IMR-90 (cell line): ENCODE measurements around the gene TCN1. TPM values are rescaled to one million over a fixed set of nuclear protein-coding genes. Genes with fewer than 3 reads are reported as not detected.

ENCODE experiments used
- ATAC-seq: fragments of 200-7000 bp; cut with Tn5 transposase; 2 replicates; pipeline ENCODE4 v1.9.1; 2020; ENCODE audit warnings: low read depth, mild to moderate bottlenecking, moderate library complexity
- BruUV-seq: library from RNA; stranded (reverse); fragments of 400-500 nt; replicated peaks from 2 replicates; lab custom pipeline; 2021; lab: Mats Ljungman, UMichigan
- CTCF ChIA-PET: fragments of 300-600 bp; formaldehyde crosslinking; extraction: SDS; loops from one replicate; lab custom pipeline; 2021; ENCODE audit warnings: antibody characterized with exemption; lab: Yijun Ruan, JAX
- POLR2A ChIA-PET: fragments of 300-600 bp; sonication (Branson Sonifier 250); formaldehyde crosslinking; loops from one replicate; lab custom pipeline; 2022; ENCODE audit warnings: antibody characterized with exemption; ENCODE audit not compliant: unreplicated experiment; lab: Charles Lee
- DNase-seq: peaks from one replicate; pipeline ENCODE4 v3.0.0; 2013
- H2AFZ ChIP-seq: replicated peaks from 2 replicates; pipeline ENCODE3; 2013; ENCODE audit warnings: low read length, mild to moderate bottlenecking; ENCODE audit not compliant: poor library complexity
- H2AK5ac ChIP-seq: 2 replicates; pipeline ENCODE4 v1.6.1; 2013; ENCODE audit warnings: low read depth, low read length, inconsistent platforms
- H2AK9ac ChIP-seq: replicated peaks from 2 replicates; pipeline ENCODE3; 2013; ENCODE audit warnings: mild to moderate bottlenecking, low read depth, low read length, moderate library complexity; ENCODE audit not compliant: poor library complexity
- H2BK120ac ChIP-seq: 2 replicates; pipeline ENCODE4 v1.6.1; 2013; ENCODE audit warnings: low read depth, low read length, inconsistent platforms
- H2BK15ac ChIP-seq: 3 replicates; pipeline ENCODE4 v1.6.1; 2013; ENCODE audit warnings: low read depth, low read length, inconsistent platforms
- H2BK20ac ChIP-seq: 2 replicates; pipeline ENCODE4 v1.6.1; 2013; ENCODE audit warnings: low read depth, mild to moderate bottlenecking, inconsistent platforms, low read length, moderate library complexity
- H2BK5ac ChIP-seq: 2 replicates; pipeline ENCODE4 v1.6.1; 2013; ENCODE audit warnings: mild to moderate bottlenecking, low read depth, low read length, inconsistent platforms; ENCODE audit not compliant: poor library complexity, severe bottlenecking
- H3K14ac ChIP-seq: replicated peaks from 2 replicates; pipeline ENCODE4 v1.6.1; 2013; ENCODE audit warnings: low read depth, low read length, inconsistent platforms
- H3K18ac ChIP-seq: 2 replicates; pipeline ENCODE4 v1.6.1; 2013; ENCODE audit warnings: low read depth, low read length, control low read depth
- H3K23ac ChIP-seq: 2 replicates; pipeline ENCODE4 v1.6.1; 2013; ENCODE audit warnings: low read depth, low read length, inconsistent platforms
- H3K27ac ChIP-seq: 2 replicates; pipeline ENCODE4 v1.5.1; 2013; ENCODE audit warnings: mild to moderate bottlenecking, control low read depth, low read length; ENCODE audit not compliant: insufficient read depth
- H3K27me3 ChIP-seq: 2 replicates; pipeline ENCODE4 v1.6.1; 2013; ENCODE audit warnings: low read length; ENCODE audit not compliant: control insufficient read depth, insufficient read depth
- H3K36me3 ChIP-seq: 2 replicates; pipeline ENCODE4 v1.6.1; 2013; ENCODE audit warnings: low read length, mixed read lengths; ENCODE audit not compliant: control insufficient read depth, insufficient read depth
- H3K4ac ChIP-seq: 2 replicates; pipeline ENCODE4 v1.6.1; 2013; ENCODE audit warnings: low read depth, low read length, inconsistent platforms
- H3K4me1 ChIP-seq: 2 replicates; pipeline ENCODE4 v1.6.1; 2013; ENCODE audit warnings: low read length, mixed read lengths; ENCODE audit not compliant: control insufficient read depth, insufficient read depth
- H3K4me2 ChIP-seq: 2 replicates; pipeline ENCODE4 v1.6.1; 2013; ENCODE audit warnings: low read depth, mild to moderate bottlenecking, control low read depth, low read length, moderate library complexity
- H3K4me3 ChIP-seq: 2 replicates; pipeline ENCODE4 v1.5.1; 2013; ENCODE audit warnings: low read depth, mild to moderate bottlenecking, control low read depth, low read length, moderate library complexity; ENCODE audit not compliant: insufficient read depth
- H3K56ac ChIP-seq: 2 replicates; pipeline ENCODE4 v1.6.1; 2013; ENCODE audit warnings: low read length, inconsistent platforms; ENCODE audit not compliant: insufficient read depth; ENCODE audit errors: extremely low read depth
- H3K79me1 ChIP-seq, 2 experiments: 2 replicates each; pipeline ENCODE4 v1.6.1; 2013; ENCODE audit warnings: low read length in 2 of 2, inconsistent platforms in 1 of 2, low read depth in 1 of 2
- H3K9ac ChIP-seq: 2 replicates; pipeline ENCODE4 v1.6.1; 2013; ENCODE audit warnings: low read depth, low read length, control low read depth
- H3K9me1 ChIP-seq: 2 replicates; pipeline ENCODE4 v1.6.1; 2013; ENCODE audit warnings: low read length, inconsistent platforms; ENCODE audit not compliant: insufficient read depth
- H3K9me3 ChIP-seq: 2 replicates; pipeline ENCODE4 v1.6.1; 2013; ENCODE audit warnings: low read length; ENCODE audit not compliant: control insufficient read depth, insufficient read depth
- H4K20me1 ChIP-seq: 2 replicates; pipeline ENCODE4 v1.6.1; 2013; ENCODE audit warnings: low read length, inconsistent platforms; ENCODE audit not compliant: insufficient read depth
- H4K5ac ChIP-seq: 2 replicates; pipeline ENCODE4 v1.6.1; 2013; ENCODE audit warnings: mild to moderate bottlenecking, low read depth, low read length, control low read depth
- H4K8ac ChIP-seq, 2 experiments: 2 replicates each; pipeline ENCODE4 v1.6.1; 2013; ENCODE audit warnings: low read depth in 2 of 2, low read length in 2 of 2, control low read depth in 1 of 2, inconsistent platforms in 1 of 2
- H4K91ac ChIP-seq: 2 replicates; pipeline ENCODE4 v1.6.1; 2013; ENCODE audit warnings: low read depth, low read length, inconsistent platforms; ENCODE audit not compliant: insufficient read depth
- BHLHE40 ChIP-seq: fragments of 150-350 bp; IDR thresholded peaks from 2 replicates; pipeline ENCODE4 v1.6.1; 2016; ENCODE audit warnings: mild to moderate bottlenecking, low read depth, low read length
- CEBPB ChIP-seq: IDR thresholded peaks from 2 replicates; pipeline ENCODE4 v1.6.1; 2012; ENCODE audit warnings: low read depth, low read length, improper control_type of control experiment
- ELK1 ChIP-seq: fragments of 150-350 bp; IDR thresholded peaks from 2 replicates; pipeline ENCODE4 v1.6.1; 2016; ENCODE audit warnings: low read depth, mild to moderate bottlenecking, low read length, moderate library complexity, borderline replicate concordance
- MXI1 ChIP-seq: IDR thresholded peaks from 2 replicates; pipeline ENCODE4 v1.6.1; 2012; ENCODE audit warnings: low read depth, mild to moderate bottlenecking, low read length, moderate library complexity, borderline replicate concordance
- NFE2L2 ChIP-seq: fragments of 150-350 bp; IDR thresholded peaks from 2 replicates; pipeline ENCODE4 v1.6.1; 2016; ENCODE audit warnings: low read depth, mild to moderate bottlenecking, low read length
- POLR2A ChIP-seq: IDR thresholded peaks from 2 replicates; pipeline ENCODE4 v1.6.1; 2012; ENCODE audit warnings: mild to moderate bottlenecking, low read depth, low read length
- RFX5 ChIP-seq: IDR thresholded peaks from 2 replicates; pipeline ENCODE4 v1.8.0; 2012; ENCODE audit warnings: low read depth, mild to moderate bottlenecking, low read length, moderate library complexity
- SMC3 ChIP-seq: fragments of 150-350 bp; IDR thresholded peaks from 2 replicates; pipeline ENCODE4 v1.6.1; 2016; ENCODE audit warnings: low read depth, mild to moderate bottlenecking, antibody characterized with exemption, low read length, moderate library complexity
- whole genome bisulfite sequencing, 2 experiments: methylation state at CpG; one replicate each; pipeline versions ENCODE4 v1.1.5 to v1.1.7; 2013; ENCODE audit warnings: missing lambda C conversion rate in 2 of 2; ENCODE audit not compliant: insufficient read length in 1 of 2; ENCODE audit errors: extremely low coverage in 2 of 2; 5-methylcytosine and 5-hydroxymethylcytosine counted together
- dilution Hi-C: fragments of 300-500 bp; cut with HindIII; formaldehyde crosslinking; loops from one replicate; pipeline ENCODE4 v1.14.3; 2018; ENCODE audit warnings: low sequenced_read_pairs; ENCODE audit not compliant: unreplicated experiment
- in situ Hi-C: fragments of 300-500 bp; cut with MboI; formaldehyde crosslinking; loops from 3 replicates; pipeline ENCODE4 v1.14.3; 2019; ENCODE audit warnings: low sequenced_read_pairs, inconsistent platforms, mixed read lengths
- intact Hi-C: fragments of 100-400 bp; cut with micrococcal nuclease; formaldehyde crosslinking; loops from 2 replicates; pipeline ENCODE4 v1.10.0; 2022
- polyA plus RNA-seq, 3 experiments: library from polyadenylated mRNA; depleted of rRNA; stranded (reverse); fragments of >200 nt; gene quantifications; 2 replicates each; pipeline ENCODE4 v1.2.3, GENCODE V29; 2012; ENCODE audit warnings: low replicate concordance in 1 of 3
- total RNA-seq: library from RNA; depleted of rRNA; stranded (reverse); fragments of >200 nt; gene quantifications from 2 replicates; pipeline ENCODE4 v1.2.3, GENCODE V29; 2012

Gene TCN1
- total and polyA plus RNA-seq, 2 of the 4 experiments (the other 2 are of a cell fraction) = not detected

- no peak overlapping the region for H3K4me2 ChIP-seq
- H3K9ac ChIP-seq = no peak overlapping the region
- no peak overlapping the region for H3K27ac ChIP-seq
- H3K27me3 ChIP-seq = no peaks in the 10 kb centered on the region
- no peak overlapping the region for H3K4ac ChIP-seq
- DNase-seq (no peak), ATAC-seq (no peak)
- no peaks in the 10 kb centered on the region for H3K36me3 ChIP-seq
- H3K4me1 ChIP-seq = no peaks in the 10 kb centered on the region
- POLR2A ChIA-PET = no interaction called here
- H3K23ac ChIP-seq = no peak overlapping the region
- no peak overlapping the region for H3K14ac ChIP-seq
- no peaks in the 10 kb centered on the region for H3K79me1 ChIP-seq
- no peak overlapping the region for H2BK15ac ChIP-seq
- no peak overlapping the region for H3K4me3 ChIP-seq
- H2AK5ac ChIP-seq = no peak overlapping the region
- CTCF ChIA-PET = no interaction called here
- TF ChIP-seq MXI1 (no peak), SMC3 (no peak), ELK1 (no peak), BHLHE40 (no peak), NFE2L2 (no peak), POLR2A (no peak), RFX5 (no peak), CEBPB (no peak)
- H3K18ac ChIP-seq = no peak overlapping the region
- no TSS peak for BruUV-seq
- H3K56ac ChIP-seq = no peak overlapping the region
- H2AK9ac ChIP-seq = no peak overlapping the region
- intact Hi-C loops = no loop called here
- no peak overlapping the region for H2AFZ ChIP-seq
- H3K9me1 ChIP-seq = no peaks in the 10 kb centered on the region
- H4K5ac ChIP-seq = no peak overlapping the region
- no peak overlapping the region for H4K8ac ChIP-seq
- H3K9me3 ChIP-seq = no peaks in the 10 kb centered on the region; the same call in 1 of the 2 replicates
- no peak overlapping the region for H2BK5ac ChIP-seq
- WGBS, 2 experiments = 90% methylated on average over 20 of the region's 31 CpGs; no CpG with 5 or more reads in 1 of the 2 experiments
- in situ Hi-C loops = no loop called here
- no peak overlapping the region for H4K91ac ChIP-seq
- dilution Hi-C loops = no loop called here
- no peak overlapping the region for H2BK120ac ChIP-seq
- no peak overlapping the region for H2BK20ac ChIP-seq
- no peaks in the 10 kb centered on the region for H4K20me1 ChIP-seq
Measured at GRCh38 chr11:59898046-59898445, 31.8 kb upstream of the TCN1 start.
